HG03442 (cell line): ENCODE measurements around the gene BYSL.

Experiments used
- ATAC-seq: cut with Tn5 transposase; IDR thresholded peaks from one replicate; pipeline ENCODE4 v1.9.1; 2021; ENCODE audit warnings: mild to moderate bottlenecking, moderate library complexity; ENCODE audit not compliant: unreplicated experiment

Gene BYSL

GRCh38 chr6:41920921-41921711, at the start of gene BYSL, which contains the start of gene MED20:
Gene BYSL (plus strand): TSS chr6:41921499. CDS start chr6:41921563, 64 bp downstream.
Gene MED20 (minus strand): TSS chr6:41921139. CDS start chr6:41921018, 121 bp downstream.
- ATAC-seq: peak; percentile 87

- no peak for ATAC-seq
Observed at GRCh38 chr6:41871691-41872090, 49.6 kb upstream of the BYSL start.

GRCh38 chr6:41872147-41872546, 49.2 kb upstream of the BYSL start:
- ATAC-seq: no peak

- no peak for ATAC-seq
Observed at GRCh38 chr6:41874741-41875140, 46.6 kb upstream of the BYSL start.

- ATAC-seq: no peak
Observed at GRCh38 chr6:41877051-41877680, 44.1 kb upstream of the BYSL start.

GRCh38 chr6:41878246-41878645, 43.1 kb upstream of the BYSL start:
- no peak for ATAC-seq

GRCh38 chr6:41878961-41879405, 42.3 kb upstream of the BYSL start:
- ATAC-seq: no peak

- ATAC-seq: no peak
Observed at GRCh38 chr6:41881506-41881905, 39.8 kb upstream of the BYSL start.

GRCh38 chr6:41884957-41885356, 36.3 kb upstream of the BYSL start:
- no peak for ATAC-seq

- no peak for ATAC-seq
Observed at GRCh38 chr6:41885930-41886329, 35.4 kb upstream of the BYSL start.

GRCh38 chr6:41887331-41887751, 34.0 kb upstream of the BYSL start:
- no peak for ATAC-seq

- no peak for ATAC-seq
Observed at GRCh38 chr6:41892921-41893564, 28.3 kb upstream of the BYSL start.

- peak; percentile 32 for ATAC-seq
Observed at GRCh38 chr6:41894366-41895299, 26.7 kb upstream of the BYSL start.

GRCh38 chr6:41895300-41896233, 25.7 kb upstream of the BYSL start, which contains the start of gene USP49:
Gene USP49 (minus strand): TSS chr6:41895375. CDS start chr6:41806983, 88,392 bp downstream.
- ATAC-seq: peak; percentile 71

- no peak for ATAC-seq
Observed at GRCh38 chr6:41896281-41896680, 25.0 kb upstream of the BYSL start.

- ATAC-seq: no peak
Observed at GRCh38 chr6:41900861-41901260, 20.4 kb upstream of the BYSL start.

GRCh38 chr6:41901882-41902519, 19.3 kb upstream of the BYSL start:
- ATAC-seq: no peak

- ATAC-seq: no peak
Observed at GRCh38 chr6:41909727-41910126, 11.6 kb upstream of the BYSL start.

- ATAC-seq: no peak
Observed at GRCh38 chr6:41914343-41914742, 7.0 kb upstream of the BYSL start.
